ENCODE data around the gene HPSE2.
"Not testable (repeated sequence)": the region's sequence is repeated elsewhere in the genome, so short reads cannot be mapped to it uniquely, and the experiment has no call there.

HPSE2 gene

GRCh38 chr10:99042051-99042771, 193.4 kb downstream of the HPSE2 start:
- H3K27me3 ChIP-seq (ENCODE audit: control insufficient read depth, insufficient read depth, low read length): no peaks in the 10 kb centered on the region
- no peaks in the 10 kb centered on the region for H3K4me1 ChIP-seq (ENCODE audit: control insufficient read depth, insufficient read depth, low read length)
- no peaks in the 10 kb centered on the region for H3K36me3 ChIP-seq (ENCODE audit: control insufficient read depth, insufficient read depth, low read length)
- H3K9ac ChIP-seq (ENCODE audit: low read length): no peak overlapping the region
- H3K4me3 ChIP-seq (ENCODE audit: low read length): no peak overlapping the region
- H3K27ac ChIP-seq (ENCODE audit: low read depth, low read length): no peak overlapping the region

GRCh38 chr10:99041468-99041867, 194.2 kb downstream of the HPSE2 start:
- no peak overlapping the region for H3K27ac ChIP-seq (ENCODE audit: low read depth, low read length)
- no peaks in the 10 kb centered on the region for H3K4me1 ChIP-seq (ENCODE audit: control insufficient read depth, insufficient read depth, low read length)
- H3K4me3 ChIP-seq (ENCODE audit: low read length): no peak overlapping the region
- no peak overlapping the region for H3K9ac ChIP-seq (ENCODE audit: low read length)
- no peaks in the 10 kb centered on the region for H3K36me3 ChIP-seq (ENCODE audit: control insufficient read depth, insufficient read depth, low read length)
- no peaks in the 10 kb centered on the region for H3K27me3 ChIP-seq (ENCODE audit: control insufficient read depth, insufficient read depth, low read length)

GRCh38 chr10:99013885-99014284, 221.8 kb downstream of the HPSE2 start:
- no peak overlapping the region for H3K27ac ChIP-seq (ENCODE audit: low read depth, low read length)
- H3K9ac ChIP-seq (ENCODE audit: low read length): no peak overlapping the region
- no peaks in the 10 kb centered on the region for H3K36me3 ChIP-seq (ENCODE audit: control insufficient read depth, insufficient read depth, low read length)
- no peak overlapping the region for H3K4me3 ChIP-seq (ENCODE audit: low read length)
- no peaks in the 10 kb centered on the region for H3K4me1 ChIP-seq (ENCODE audit: control insufficient read depth, insufficient read depth, low read length)
- H3K27me3 ChIP-seq (ENCODE audit: control insufficient read depth, insufficient read depth, low read length): no peaks in the 10 kb centered on the region

DNA sequence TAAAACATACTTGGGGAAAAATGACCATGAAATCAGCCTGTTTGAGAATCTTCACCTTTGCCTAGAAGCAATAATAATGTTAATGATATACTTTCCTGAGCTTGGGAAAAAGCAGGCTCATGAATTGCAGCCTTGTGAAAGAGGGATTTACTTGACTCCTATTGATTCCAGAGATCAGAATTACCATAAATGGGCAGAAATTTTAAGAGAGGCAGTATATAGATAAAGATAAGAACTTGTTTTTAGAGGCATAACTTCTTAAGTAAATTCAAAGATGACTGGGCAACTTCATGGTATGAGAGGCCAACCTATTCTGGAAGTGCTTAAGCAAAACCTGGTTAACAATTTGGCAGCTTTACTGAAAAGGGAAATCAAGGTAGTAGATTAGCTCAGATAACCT, 225.4 kb downstream of the HPSE2 start:
- Histone ChIP-seq H3K27me3 (ENCODE audit: control insufficient read depth, insufficient read depth, low read length) (no peaks in the 10 kb centered on the region), H3K27ac (ENCODE audit: low read depth, low read length) (no peak overlapping the region), H3K9ac (ENCODE audit: low read length) (no peak overlapping the region), H3K4me1 (ENCODE audit: control insufficient read depth, insufficient read depth, low read length) (no peaks in the 10 kb centered on the region), H3K36me3 (ENCODE audit: control insufficient read depth, insufficient read depth, low read length) (no peaks in the 10 kb centered on the region), H3K4me3 (ENCODE audit: low read length) (no peak overlapping the region)

DNA sequence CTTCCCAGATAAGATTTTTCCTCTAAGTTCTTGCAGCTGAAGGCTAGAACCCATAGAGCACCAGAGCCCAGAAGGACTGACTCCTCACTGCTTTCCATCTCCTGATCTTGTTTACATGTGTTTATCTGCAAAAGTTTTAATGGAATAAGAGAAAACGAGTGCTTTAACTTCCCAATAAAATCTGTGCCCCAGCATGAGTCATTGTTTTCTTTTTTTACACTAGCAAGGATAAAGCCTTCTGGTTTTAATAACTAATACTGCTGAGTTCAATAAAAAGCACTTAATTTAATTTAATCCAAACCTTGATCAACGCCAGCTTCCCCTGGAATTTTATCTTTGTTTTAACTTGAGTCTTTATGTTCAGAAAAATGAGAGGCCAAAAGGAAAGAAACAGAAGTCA, 227.6 kb downstream of the HPSE2 start:
- Histone ChIP-seq H3K27me3 (ENCODE audit: control insufficient read depth, insufficient read depth, low read length) (no peaks in the 10 kb centered on the region), H3K4me1 (ENCODE audit: control insufficient read depth, insufficient read depth, low read length) (no peaks in the 10 kb centered on the region), H3K4me3 (ENCODE audit: low read length) (no peak overlapping the region), H3K27ac (ENCODE audit: low read depth, low read length) (no peak overlapping the region), H3K9ac (ENCODE audit: low read length) (no peak overlapping the region), H3K36me3 (ENCODE audit: control insufficient read depth, insufficient read depth, low read length) (no peaks in the 10 kb centered on the region)

DNA sequence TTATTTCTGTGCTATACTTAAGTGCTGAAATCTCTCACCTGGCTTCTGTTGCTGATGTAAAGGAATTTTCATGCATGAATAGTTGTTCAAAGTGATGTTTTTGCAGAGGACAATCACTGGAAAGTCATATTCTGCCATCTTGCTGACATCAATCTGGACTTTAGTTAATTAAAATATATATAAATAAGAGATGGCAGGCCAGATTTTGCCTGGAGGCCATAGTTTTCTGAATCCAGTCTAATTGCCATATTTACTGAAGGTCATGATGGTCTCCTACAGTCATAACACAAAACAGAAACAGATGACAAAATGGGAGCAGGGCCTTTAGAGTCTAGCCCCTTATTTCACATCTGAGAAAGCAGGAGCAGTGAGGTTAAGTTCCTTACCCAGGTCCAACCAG, 228.2 kb downstream of the HPSE2 start:
- Histone ChIP-seq H3K4me3 (ENCODE audit: low read length) (no peak overlapping the region), H3K36me3 (ENCODE audit: control insufficient read depth, insufficient read depth, low read length) (no peaks in the 10 kb centered on the region), H3K9ac (ENCODE audit: low read length) (no peak overlapping the region), H3K27ac (ENCODE audit: low read depth, low read length) (no peak overlapping the region), H3K27me3 (ENCODE audit: control insufficient read depth, insufficient read depth, low read length) (no peaks in the 10 kb centered on the region), H3K4me1 (ENCODE audit: control insufficient read depth, insufficient read depth, low read length) (no peaks in the 10 kb centered on the region)

- Histone ChIP-seq H3K27me3 (ENCODE audit: control insufficient read depth, insufficient read depth, low read length) (no peaks in the 10 kb centered on the region), H3K4me3 (ENCODE audit: low read length) (no peak overlapping the region), H3K9ac (ENCODE audit: low read length) (no peak overlapping the region), H3K36me3 (ENCODE audit: control insufficient read depth, insufficient read depth, low read length) (no peaks in the 10 kb centered on the region), H3K27ac (ENCODE audit: low read depth, low read length) (no peak overlapping the region), H3K4me1 (ENCODE audit: control insufficient read depth, insufficient read depth, low read length) (no peaks in the 10 kb centered on the region)
Observed at GRCh38 chr10:99005254-99005653, 230.4 kb downstream of the HPSE2 start.

DNA sequence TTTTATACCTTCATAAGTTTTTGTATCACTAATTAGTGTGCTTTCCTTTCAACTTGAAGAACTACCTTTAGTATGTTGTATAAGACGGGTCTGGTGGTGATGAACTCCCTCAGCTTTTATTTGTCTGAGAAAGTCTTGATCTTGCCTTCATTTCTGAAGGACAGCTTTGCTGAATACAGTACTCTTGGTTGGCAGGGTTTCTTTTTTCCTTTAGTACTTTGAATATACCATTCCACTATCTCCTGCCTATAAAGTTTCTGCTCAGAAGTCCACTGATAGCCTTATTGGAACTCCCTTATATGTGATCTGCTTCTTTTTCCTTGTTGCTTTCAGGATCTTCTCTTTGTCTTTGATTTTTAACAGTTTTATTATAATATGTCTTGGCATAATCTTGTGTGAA, 230.9 kb downstream of the HPSE2 start:
- Histone ChIP-seq H3K4me3 (ENCODE audit: low read length) (no peak overlapping the region), H3K4me1 (ENCODE audit: control insufficient read depth, insufficient read depth, low read length) (no peaks in the 10 kb centered on the region), H3K36me3 (ENCODE audit: control insufficient read depth, insufficient read depth, low read length) (no peaks in the 10 kb centered on the region), H3K27me3 (ENCODE audit: control insufficient read depth, insufficient read depth, low read length) (no peaks in the 10 kb centered on the region), H3K27ac (ENCODE audit: low read depth, low read length) (no peak overlapping the region), H3K9ac (ENCODE audit: low read length) (no peak overlapping the region)

GRCh38 chr10:99002392-99002791, 233.3 kb downstream of the HPSE2 start:
- H3K4me3 ChIP-seq (ENCODE audit: low read length): no peak overlapping the region
- no peak overlapping the region for H3K9ac ChIP-seq (ENCODE audit: low read length)
- H3K4me1 ChIP-seq (ENCODE audit: control insufficient read depth, insufficient read depth, low read length): no peaks in the 10 kb centered on the region
- no peaks in the 10 kb centered on the region for H3K27me3 ChIP-seq (ENCODE audit: control insufficient read depth, insufficient read depth, low read length)
- H3K27ac ChIP-seq (ENCODE audit: low read depth, low read length): no peak overlapping the region
- H3K36me3 ChIP-seq (ENCODE audit: control insufficient read depth, insufficient read depth, low read length): no peaks in the 10 kb centered on the region

DNA sequence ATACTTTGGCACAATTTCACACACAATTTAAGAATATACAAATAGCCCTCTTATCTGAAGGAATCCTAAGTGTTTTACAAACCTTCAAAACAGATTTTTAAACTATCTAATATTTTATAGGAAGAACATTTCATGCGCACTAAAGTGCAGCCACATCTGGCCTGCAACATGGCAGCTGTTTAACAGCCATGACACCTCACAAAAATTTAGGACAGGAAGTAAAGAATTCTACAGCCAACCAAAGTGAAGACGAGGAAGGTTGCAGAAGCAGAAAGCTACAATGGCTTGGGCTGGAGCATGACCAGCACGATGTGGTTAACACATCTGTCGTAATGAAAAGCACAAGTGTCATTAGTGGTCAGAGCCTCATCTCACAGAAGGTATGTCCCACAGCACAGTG, 238.1 kb downstream of the HPSE2 start:
- H3K4me3 ChIP-seq (ENCODE audit: low read length): no peak overlapping the region

GRCh38 chr10:98994030-98994429, 241.6 kb downstream of the HPSE2 start:
- H3K36me3 ChIP-seq (ENCODE audit: control insufficient read depth, insufficient read depth, low read length): no peaks in the 10 kb centered on the region
- no peaks in the 10 kb centered on the region for H3K27me3 ChIP-seq (ENCODE audit: control insufficient read depth, insufficient read depth, low read length)
- no peak overlapping the region for H3K27ac ChIP-seq (ENCODE audit: low read depth, low read length)
- H3K9ac ChIP-seq (ENCODE audit: low read length): no peak overlapping the region
- H3K4me3 ChIP-seq (ENCODE audit: low read length): no peak overlapping the region
- no peaks in the 10 kb centered on the region for H3K4me1 ChIP-seq (ENCODE audit: control insufficient read depth, insufficient read depth, low read length)

More for the DNA sequence above, 238.1 kb downstream of the HPSE2 start:
- no peaks in the 10 kb centered on the region for H3K36me3 ChIP-seq (ENCODE audit: control insufficient read depth, insufficient read depth, low read length)
- no peak overlapping the region for H3K27ac ChIP-seq (ENCODE audit: low read depth, low read length)
- H3K4me1 ChIP-seq (ENCODE audit: control insufficient read depth, insufficient read depth, low read length): no peaks in the 10 kb centered on the region
- H3K27me3 ChIP-seq (ENCODE audit: control insufficient read depth, insufficient read depth, low read length): no peaks in the 10 kb centered on the region
- H3K9ac ChIP-seq (ENCODE audit: low read length): no peak overlapping the region

DNA sequence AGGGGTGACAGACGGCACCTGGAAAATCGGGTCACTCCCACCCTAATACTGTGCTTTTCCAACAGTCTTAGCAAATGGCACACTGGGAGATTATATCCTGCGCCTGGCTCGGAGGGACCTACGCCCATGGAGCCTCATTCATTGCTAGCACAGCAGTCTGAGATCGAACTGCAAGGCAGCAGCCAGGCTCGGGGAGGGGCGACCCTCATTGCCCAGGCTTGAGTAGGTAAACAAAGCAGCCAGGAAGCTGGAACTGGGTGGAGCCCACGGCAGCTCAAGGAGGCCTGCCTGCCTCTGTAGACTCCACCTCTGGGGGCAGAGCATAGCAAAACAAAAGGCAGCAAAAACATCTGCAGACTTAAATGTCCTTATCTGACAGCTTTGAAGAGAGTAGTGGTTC, 251.9 kb downstream of the HPSE2 start:
- H3K4me3 ChIP-seq (ENCODE audit: low read length): not testable (repeated sequence)

DNA sequence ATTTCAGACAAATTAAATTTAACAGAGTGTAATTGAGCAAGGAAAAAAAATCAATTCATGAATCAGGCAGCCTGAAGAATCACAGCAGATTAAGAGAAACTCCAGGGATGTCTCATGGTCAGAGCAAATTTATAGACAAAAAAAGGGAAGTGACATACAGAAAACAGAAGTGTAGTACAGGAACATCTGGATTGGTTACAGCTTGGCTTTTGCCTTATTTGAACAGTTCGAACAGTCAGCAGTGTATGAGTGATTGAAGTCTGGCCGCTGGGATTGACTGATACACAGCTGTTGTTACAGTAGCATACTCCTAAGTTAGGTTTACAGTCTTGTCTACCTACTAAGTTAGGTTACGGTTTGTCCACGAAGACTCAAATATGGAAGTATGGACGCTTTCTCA, 255.3 kb downstream of the HPSE2 start:
- H3K4me3 ChIP-seq (ENCODE audit: low read length): no peak overlapping the region
- H3K27ac ChIP-seq (ENCODE audit: low read depth, low read length): no peak overlapping the region
- no peak overlapping the region for H3K9ac ChIP-seq (ENCODE audit: low read length)
- no peaks in the 10 kb centered on the region for H3K4me1 ChIP-seq (ENCODE audit: control insufficient read depth, insufficient read depth, low read length)
- H3K36me3 ChIP-seq (ENCODE audit: control insufficient read depth, insufficient read depth, low read length): no peaks in the 10 kb centered on the region
- no peaks in the 10 kb centered on the region for H3K27me3 ChIP-seq (ENCODE audit: control insufficient read depth, insufficient read depth, low read length)

More for the DNA sequence above, 251.9 kb downstream of the HPSE2 start:
- not testable (repeated sequence) for H3K27me3 ChIP-seq (ENCODE audit: control insufficient read depth, insufficient read depth, low read length); H3K36me3 ChIP-seq (ENCODE audit: control insufficient read depth, insufficient read depth, low read length); H3K4me1 ChIP-seq (ENCODE audit: control insufficient read depth, insufficient read depth, low read length); H3K27ac ChIP-seq (ENCODE audit: low read depth, low read length); H3K9ac ChIP-seq (ENCODE audit: low read length)
